Lung (tissue), 12 donors: ENCODE results near the gene LHFPL4. TPM values are rescaled to one million over a fixed set of nuclear protein-coding genes. Genes with fewer than 3 reads are reported as not detected.

Source experiments
- ATAC-seq: fragments of 200-7000 bp; cut with Tn5 transposase; one replicate; pipeline ENCODE4 v1.9.1; 2020; ENCODE audit warnings: moderate number of reproducible peaks; ENCODE audit not compliant: insufficient read depth, low FRiP score
- DNase-seq, 3 donors: peaks; one replicate each; pipeline ENCODE4 v3.0.0-alpha.2; 2013 to 2017
- H3K27ac ChIP-seq, 2 donors: one replicate each; pipeline ENCODE4 v1.5.1; 2013; ENCODE audit warnings: mild to moderate bottlenecking in 2 of 2, moderate library complexity in 2 of 2, control low read depth in 1 of 2, inconsistent platforms in 1 of 2, low read depth in 1 of 2, low read length in 1 of 2
- H3K27me3 ChIP-seq, 3 donors: one replicate each; pipeline ENCODE4 v1.5.1; 2013; ENCODE audit warnings: low read length in 2 of 3; ENCODE audit not compliant: control insufficient read depth in 3 of 3, insufficient read depth in 3 of 3
- H3K36me3 ChIP-seq, 4 donors: one replicate each; pipeline ENCODE4 v1.5.1; 2013; ENCODE audit warnings: low read length in 4 of 4, mild to moderate bottlenecking in 1 of 4, moderate library complexity in 1 of 4; ENCODE audit not compliant: control insufficient read depth in 4 of 4, insufficient read depth in 4 of 4
- H3K4me1 ChIP-seq, 5 donors: one replicate each; pipeline ENCODE4 v1.5.1; 2013; ENCODE audit warnings: low read length in 5 of 5, mild to moderate bottlenecking in 2 of 5, moderate library complexity in 1 of 5; ENCODE audit not compliant: control insufficient read depth in 5 of 5, insufficient read depth in 5 of 5
- H3K4me3 ChIP-seq: one replicate; pipeline ENCODE4 v1.5.1; 2013; ENCODE audit warnings: mild to moderate bottlenecking, control low read depth, moderate library complexity
- H3K9ac ChIP-seq, 2 donors: one replicate each; pipeline ENCODE4 v1.5.1; 2013; ENCODE audit warnings: low read length in 2 of 2, control low read depth in 1 of 2; ENCODE audit not compliant: insufficient read depth in 1 of 2
- H3K9me3 ChIP-seq, 4 donors: one replicate each; pipeline ENCODE4 v1.5.1; 2013; ENCODE audit warnings: low read length in 3 of 4, mild to moderate bottlenecking in 1 of 4, moderate library complexity in 1 of 4; ENCODE audit not compliant: control insufficient read depth in 4 of 4, insufficient read depth in 3 of 4
- WGBS, 2 donors: extraction: QIAGEN DNeasy Blood & Tissue Kit; methylation state at CpG; one replicate each; pipeline ENCODE4 v1.1.7; 2013; 5-methylcytosine and 5-hydroxymethylcytosine counted together
- polyA plus RNA-seq, 2 donors: library from polyadenylated mRNA; stranded (reverse); fragments of 200-250 nt; gene quantifications; one replicate each; pipeline ENCODE4 v1.2.1, GENCODE V29; 2013
- total RNA-seq, 2 donors: library from RNA; depleted of rRNA in 1 of 2; stranded (reverse); fragments of >200 nt in 1 of 2; gene quantifications; one replicate each; pipeline ENCODE4 v1.2.1, GENCODE V29; 2014 to 2021
- TF ChIP-seq, protein P1 (sequence below): IDR thresholded peaks from 2 replicates; pipeline ENCODE4 v1.5.1; 2012; ENCODE audit warnings: mild to moderate bottlenecking; ENCODE audit errors: control extremely low read depth, extremely low read depth
- donor health status: control.
- donor health status: control.
- donor health status: Bipolar disorder and iron deficiency.
- donor health status: healthy.
- donor health status: DM: yes; HTN: yes; CAD: no.

Gene LHFPL4
- total and polyA plus RNA-seq, 4 donors = 0.01 to 0.14 (median 0.02) TPM; not detected in 1

DNA sequence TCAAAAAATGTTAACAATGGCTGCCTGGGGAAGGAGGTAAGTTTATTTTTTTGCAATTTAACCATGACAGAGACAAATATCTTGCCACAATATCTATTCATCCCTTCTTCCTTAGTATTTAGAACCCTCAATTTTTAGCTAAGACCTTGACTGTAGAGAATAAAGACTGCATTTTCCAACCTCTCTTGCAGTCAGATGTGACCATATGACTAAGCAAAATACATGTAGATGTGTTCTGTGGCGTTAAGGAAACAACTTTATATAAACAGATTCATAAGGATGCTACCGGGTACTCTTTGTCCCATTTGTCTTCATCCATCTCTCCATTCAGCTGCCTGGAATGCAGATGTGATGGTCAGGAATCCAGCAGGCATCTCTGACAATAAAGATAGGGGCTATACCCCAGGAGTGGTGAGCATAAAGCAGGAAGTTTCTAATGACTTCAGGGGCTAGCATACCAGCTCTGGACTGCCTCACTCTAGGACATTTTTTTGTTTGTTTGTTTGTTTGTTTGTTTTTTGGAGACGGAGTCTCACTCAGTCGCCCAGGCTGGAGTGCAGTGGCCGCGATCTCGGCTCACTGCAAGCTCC lies 41.1 kb downstream of the LHFPL4 start:
- H3K4me1 ChIP-seq = no peaks in the 10 kb centered on the region

DNA sequence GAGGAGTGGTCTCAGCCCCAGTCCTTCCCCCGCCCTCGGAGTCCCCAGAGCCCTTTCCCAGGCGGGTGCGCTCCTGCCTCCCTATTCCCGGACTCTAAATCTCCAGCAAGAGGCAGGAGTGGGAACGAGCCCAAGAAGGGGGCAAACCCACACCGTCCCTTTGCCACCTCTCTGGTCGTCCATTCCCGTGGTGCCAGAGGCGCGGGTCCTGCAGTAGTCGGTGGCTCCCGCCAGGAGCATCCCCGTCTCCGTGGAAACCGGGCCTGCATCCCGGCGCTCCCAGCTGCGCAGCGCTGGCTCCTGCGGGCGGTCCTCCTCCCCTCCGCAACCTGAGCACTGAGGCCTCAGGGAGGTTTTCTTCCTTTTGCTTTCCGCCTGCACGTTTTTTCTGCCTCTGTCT lies 44.8 kb downstream of the LHFPL4 start:
- Histone ChIP-seq H3K9me3 (no peaks in the 10 kb centered on the region), H3K27ac (no peak overlapping the region), H3K4me1 (no peaks in the 10 kb centered on the region), H3K9ac (no peak overlapping the region), H3K27me3 (peaks cover 0 to 11% (median 3%) of the 10 kb centered on the region in 3 donors), H3K36me3 (no peaks in the 10 kb centered on the region), H3K4me3 (no peak overlapping the region)
- DNase-seq (no peak), ATAC-seq (no peak)
- TF ChIP-seq, protein P1, sequence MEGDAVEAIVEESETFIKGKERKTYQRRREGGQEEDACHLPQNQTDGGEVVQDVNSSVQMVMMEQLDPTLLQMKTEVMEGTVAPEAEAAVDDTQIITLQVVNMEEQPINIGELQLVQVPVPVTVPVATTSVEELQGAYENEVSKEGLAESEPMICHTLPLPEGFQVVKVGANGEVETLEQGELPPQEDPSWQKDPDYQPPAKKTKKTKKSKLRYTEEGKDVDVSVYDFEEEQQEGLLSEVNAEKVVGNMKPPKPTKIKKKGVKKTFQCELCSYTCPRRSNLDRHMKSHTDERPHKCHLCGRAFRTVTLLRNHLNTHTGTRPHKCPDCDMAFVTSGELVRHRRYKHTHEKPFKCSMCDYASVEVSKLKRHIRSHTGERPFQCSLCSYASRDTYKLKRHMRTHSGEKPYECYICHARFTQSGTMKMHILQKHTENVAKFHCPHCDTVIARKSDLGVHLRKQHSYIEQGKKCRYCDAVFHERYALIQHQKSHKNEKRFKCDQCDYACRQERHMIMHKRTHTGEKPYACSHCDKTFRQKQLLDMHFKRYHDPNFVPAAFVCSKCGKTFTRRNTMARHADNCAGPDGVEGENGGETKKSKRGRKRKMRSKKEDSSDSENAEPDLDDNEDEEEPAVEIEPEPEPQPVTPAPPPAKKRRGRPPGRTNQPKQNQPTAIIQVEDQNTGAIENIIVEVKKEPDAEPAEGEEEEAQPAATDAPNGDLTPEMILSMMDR = no peak
- 14 to 21% methylated on average over 24 to 25 of the region's 25 CpGs for WGBS, 2 donors

More for the DNA sequence above, 41.1 kb downstream of the LHFPL4 start:
- 68 to 71% methylated on average over 7 of the region's 7 CpGs for WGBS, 2 donors
- H3K9ac ChIP-seq = no peak overlapping the region
- H3K9me3 ChIP-seq = no peaks in the 10 kb centered on the region
- H3K4me3 ChIP-seq = no peak overlapping the region
- TF ChIP-seq, protein P1 = no peak
- no peak overlapping the region for H3K27ac ChIP-seq
- no peaks in the 10 kb centered on the region for H3K36me3 ChIP-seq
- no peak for ATAC-seq
- peaks cover 0 to 8% (median 3%) of the 10 kb centered on the region in 3 donors for H3K27me3 ChIP-seq
- no peak for DNase-seq

DNA sequence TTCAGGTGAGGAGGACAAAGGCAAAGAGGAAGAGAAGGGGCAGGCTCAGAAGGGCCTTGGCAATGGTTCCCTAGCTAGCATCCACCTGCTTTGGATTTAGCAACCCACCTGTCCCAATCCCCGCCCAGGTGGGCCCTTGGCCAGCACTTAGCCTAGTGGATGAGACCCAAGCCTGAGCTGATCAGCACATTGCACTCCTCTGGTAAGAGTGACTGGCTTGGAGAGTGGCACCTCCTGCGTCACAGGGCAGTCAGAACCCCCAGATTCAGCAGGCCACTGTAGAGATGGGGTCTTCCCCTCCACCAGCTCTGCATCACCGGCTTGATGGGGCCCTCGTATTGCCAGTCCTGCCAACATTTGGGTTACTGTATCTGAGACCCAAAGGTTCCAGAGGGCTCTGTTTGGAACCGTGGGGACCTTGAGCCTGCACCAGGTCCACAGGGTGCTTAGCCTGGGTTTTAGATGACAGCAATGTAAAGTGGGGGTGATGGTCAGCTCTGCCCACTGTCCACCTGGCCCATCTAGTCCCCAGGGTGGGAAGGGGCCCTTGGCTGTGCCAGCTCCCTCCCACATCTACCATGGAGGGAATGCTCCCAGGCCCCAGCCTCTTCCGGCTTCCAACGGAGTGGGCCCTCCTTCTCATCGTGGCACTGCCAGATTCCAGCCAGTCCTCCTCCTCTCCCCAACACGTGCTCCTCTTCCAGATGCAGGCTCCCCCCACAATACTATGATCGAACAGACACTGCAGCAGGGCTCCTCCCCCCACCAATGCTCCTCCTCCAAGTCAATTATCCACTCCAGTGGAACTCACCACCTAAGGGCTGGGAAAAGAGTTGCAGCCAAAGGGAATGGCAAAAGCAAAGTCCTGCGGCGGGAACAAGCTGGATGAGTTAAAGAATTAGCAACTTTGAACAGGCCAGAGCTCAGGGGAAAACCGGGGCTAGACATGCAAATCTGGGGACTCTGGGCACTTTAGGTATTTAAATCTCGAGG lies 45.7 kb downstream of the LHFPL4 start:
- no peaks in the 10 kb centered on the region for H3K4me1 ChIP-seq
- no peak for DNase-seq
- WGBS, 2 donors = 63 to 68% methylated on average over 14 of the region's 14 CpGs
- no peak overlapping the region for H3K4me3 ChIP-seq
- H3K27ac ChIP-seq = no peak overlapping the region
- H3K27me3 ChIP-seq = peaks cover 0 to 11% (median 3%) of the 10 kb centered on the region in 3 donors
- no peaks in the 10 kb centered on the region for H3K36me3 ChIP-seq
- no peak for ATAC-seq
- no peak overlapping the region for H3K9ac ChIP-seq
- TF ChIP-seq, protein P1 = no peak
- no peaks in the 10 kb centered on the region for H3K9me3 ChIP-seq
